Upper lobe of right lung (tissue), 1 donor: ENCODE results near the gene PTPN2. TPM values are rescaled to one million over a fixed set of nuclear protein-coding genes. Genes with fewer than 3 reads are reported as not detected.

Source experiments
- ATAC-seq: fragments of 200-7000 bp; cut with Tn5 transposase; one replicate; pipeline ENCODE4 v1.9.1; 2020; ENCODE audit warnings: mild to moderate bottlenecking, moderate library complexity
- DNase-seq: peaks from one replicate; pipeline ENCODE4 v3.0.0-alpha.2; 2020
- H3K27ac ChIP-seq: fragments of 200-600 bp; one replicate; pipeline ENCODE4 v1.8.0; 2022
- H3K27me3 ChIP-seq: fragments of 200-600 bp; one replicate; pipeline ENCODE4 v1.8.0; 2022; ENCODE audit warnings: mild to moderate bottlenecking
- H3K36me3 ChIP-seq: fragments of 200-600 bp; one replicate; pipeline ENCODE4 v1.8.0; 2022
- H3K4me1 ChIP-seq: fragments of 200-600 bp; one replicate; pipeline ENCODE4 v1.8.0; 2022
- H3K4me3 ChIP-seq: fragments of 200-600 bp; one replicate; pipeline ENCODE4 v1.8.0; 2022; ENCODE audit warnings: mild to moderate bottlenecking
- H3K9me3 ChIP-seq: fragments of 200-600 bp; one replicate; pipeline ENCODE4 v1.8.0; 2022
- CTCF ChIP-seq: fragments of 200-600 bp; IDR thresholded peaks from one replicate; pipeline ENCODE4 v1.8.0; 2022; ENCODE audit warnings: antibody characterized with exemption
- intact Hi-C: fragments of 100-400 bp; cut with DNase I; formaldehyde crosslinking; loops from one replicate; pipeline ENCODE4 v1.11.0; 2022
- total RNA-seq: library from RNA; stranded (reverse); fragmentation: NEBNext Ultra II Directional; extraction: Animal tissue kit (Norgen Biotek cat#: 25700); gene quantifications from one replicate; pipeline ENCODE4 v1.2.1, GENCODE V29; 2021
- donor health status: DM: no; HTN: yes; CAD: no; lungs with severe emphysema.

The PTPN2 gene
- total RNA-seq, 1 donor from 2014 or later, result 53.9 TPM

- Histone ChIP-seq H3K9me3 (no peaks in the 10 kb centered on the region), H3K36me3 (peaks cover 58% of the 10 kb centered on the region), H3K4me1 (no peaks in the 10 kb centered on the region), H3K4me3 (no peak overlapping the region), H3K27ac (no peak overlapping the region), H3K27me3 (no peaks in the 10 kb centered on the region)
- DNase-seq (no peak), ATAC-seq (no peak)
- intact Hi-C loops, result loop anchor here (10.0 kb wide), 1 partner anchor 63 kb away; the partner anchor contains the start of gene PTPN2
- TF ChIP-seq CTCF, result no peak
Observed at GRCh38 chr18:12821408-12821807, 62.6 kb downstream of the PTPN2 start.

- no peaks in the 10 kb centered on the region for H3K9me3 ChIP-seq
- H3K36me3 ChIP-seq, result peaks cover 66% of the 10 kb centered on the region
- H3K27me3 ChIP-seq, result no peaks in the 10 kb centered on the region
- no peak overlapping the region for H3K4me3 ChIP-seq
- H3K4me1 ChIP-seq, result no peaks in the 10 kb centered on the region
- intact Hi-C loops, result loop anchor here (10.0 kb wide), 1 partner anchor 64 kb away; the partner anchor contains the start of gene PTPN2
- TF ChIP-seq CTCF, result no peak
- DNase-seq (no peak), ATAC-seq (no peak)
- H3K27ac ChIP-seq, result no peak overlapping the region
Observed at GRCh38 chr18:12820506-12820905, 63.5 kb downstream of the PTPN2 start.

DNA sequence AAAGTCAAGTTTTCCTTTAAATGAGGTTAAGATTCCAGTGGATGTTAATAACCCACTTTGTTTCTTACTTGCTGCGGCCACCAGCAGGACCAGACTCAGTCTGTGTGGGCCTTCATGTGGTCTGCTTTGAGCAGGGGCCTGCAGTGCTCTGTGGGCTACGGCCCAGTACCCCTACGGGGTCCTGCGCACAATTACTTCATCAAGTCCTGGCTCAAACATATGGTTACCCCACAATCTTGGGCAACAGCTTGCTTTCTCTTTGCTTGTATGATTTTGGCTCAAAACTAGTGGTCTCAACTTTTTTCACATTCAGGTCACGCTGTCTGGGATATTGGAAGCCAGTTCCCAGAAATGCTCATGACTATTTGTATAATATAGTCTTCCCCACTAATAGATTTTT, 64.2 kb downstream of the PTPN2 start:
- no peak overlapping the region for H3K27ac ChIP-seq
- DNase-seq (no peak), ATAC-seq (no peak)
- no peak for TF ChIP-seq CTCF
- H3K4me3 ChIP-seq, result no peak overlapping the region
- no peaks in the 10 kb centered on the region for H3K9me3 ChIP-seq
- intact Hi-C loops, result loop anchor here (10.0 kb wide), 1 partner anchor 65 kb away; the partner anchor contains the start of gene PTPN2
- no peaks in the 10 kb centered on the region for H3K4me1 ChIP-seq
- H3K27me3 ChIP-seq, result no peaks in the 10 kb centered on the region
- peaks cover 66% of the 10 kb centered on the region for H3K36me3 ChIP-seq

DNA sequence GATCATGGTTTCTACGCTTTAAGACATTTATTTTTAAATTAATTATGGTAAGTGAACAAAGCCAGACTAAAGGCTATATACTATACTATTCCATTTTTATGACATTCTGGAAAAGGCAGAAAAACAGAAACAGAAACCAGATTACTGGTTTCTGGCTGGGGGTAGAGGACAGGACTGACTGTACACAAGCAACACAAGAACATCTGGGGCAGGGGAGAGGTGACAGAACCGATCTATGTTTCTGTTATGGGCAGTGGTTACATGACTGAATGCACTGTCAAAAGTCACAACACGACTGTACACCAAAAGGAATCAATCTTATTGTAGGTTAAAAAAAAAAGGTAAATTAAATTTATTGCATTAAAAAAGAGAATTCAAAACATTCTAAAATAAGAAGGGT, 64.7 kb downstream of the PTPN2 start:
- intact Hi-C loops, result no loop called here
- peaks cover 66% of the 10 kb centered on the region for H3K36me3 ChIP-seq
- H3K4me3 ChIP-seq, result no peak overlapping the region
- no peaks in the 10 kb centered on the region for H3K27me3 ChIP-seq
- H3K9me3 ChIP-seq, result no peaks in the 10 kb centered on the region
- ATAC-seq (no peak), DNase-seq (no peak)
- no peak overlapping the region for H3K27ac ChIP-seq
- TF ChIP-seq CTCF, result no peak
- H3K4me1 ChIP-seq, result no peaks in the 10 kb centered on the region

DNA sequence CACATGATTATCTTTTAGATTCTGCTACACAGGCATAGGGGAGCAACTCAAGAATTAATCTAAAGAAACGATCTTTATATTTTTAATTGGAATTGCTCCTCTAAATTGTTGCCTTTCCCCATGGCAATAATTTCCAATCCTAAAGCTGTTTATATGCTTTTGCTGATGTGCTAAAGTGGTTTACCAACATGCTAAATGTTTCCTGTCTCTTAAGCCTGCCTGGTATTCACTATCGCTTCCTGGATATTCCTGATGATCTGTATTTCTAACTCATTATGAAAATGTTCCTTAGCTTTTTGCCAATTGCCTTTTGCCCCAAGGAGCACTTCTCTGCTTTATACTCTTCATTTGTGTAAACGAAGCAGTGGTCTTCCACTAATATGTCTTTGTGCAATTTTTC, 65.8 kb downstream of the PTPN2 start:
- Histone ChIP-seq H3K36me3 (peaks cover 65% of the 10 kb centered on the region), H3K27me3 (no peaks in the 10 kb centered on the region), H3K4me1 (no peaks in the 10 kb centered on the region), H3K9me3 (no peaks in the 10 kb centered on the region), H3K27ac (no peak overlapping the region), H3K4me3 (no peak overlapping the region)
- intact Hi-C loops, result no loop called here
- ATAC-seq, result no peak
- no peak for TF ChIP-seq CTCF
- no peak for DNase-seq

DNA sequence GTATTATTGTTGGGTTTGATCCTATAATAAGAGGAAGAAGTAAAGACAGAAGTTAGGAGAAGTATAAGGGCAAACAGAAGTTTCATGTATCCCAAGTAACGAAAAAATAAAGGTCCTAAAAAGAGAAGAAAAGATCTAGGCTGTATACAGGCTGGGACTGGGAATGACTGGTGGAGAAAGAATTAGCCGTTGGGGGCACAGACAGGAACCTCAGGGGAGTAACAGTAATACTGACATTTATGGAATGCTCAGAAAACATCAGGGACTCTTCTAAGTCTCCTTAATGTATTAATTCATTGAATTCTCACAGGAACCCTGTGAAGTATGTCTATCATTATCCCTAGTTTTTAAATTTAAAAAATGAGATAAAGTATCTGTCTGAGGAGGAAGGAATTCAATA, 67.6 kb downstream of the PTPN2 start:
- H3K36me3 ChIP-seq, result peaks cover 60% of the 10 kb centered on the region

More for the DNA sequence above, 67.6 kb downstream of the PTPN2 start:
- Histone ChIP-seq H3K4me1 (no peaks in the 10 kb centered on the region), H3K9me3 (no peaks in the 10 kb centered on the region), H3K27me3 (no peaks in the 10 kb centered on the region), H3K27ac (no peak overlapping the region), H3K4me3 (no peak overlapping the region)
- no peak for TF ChIP-seq CTCF
- intact Hi-C loops, result no loop called here
- DNase-seq (no peak), ATAC-seq (no peak)
